HG03095 (cell line): ENCODE data around the gene PGPEP1.

Experiments used
- ATAC-seq: cut with Tn5 transposase; IDR thresholded peaks from one replicate; pipeline ENCODE4 v1.9.1; 2021; ENCODE audit warnings: moderate library complexity; ENCODE audit not compliant: unreplicated experiment

Gene PGPEP1, protein sequence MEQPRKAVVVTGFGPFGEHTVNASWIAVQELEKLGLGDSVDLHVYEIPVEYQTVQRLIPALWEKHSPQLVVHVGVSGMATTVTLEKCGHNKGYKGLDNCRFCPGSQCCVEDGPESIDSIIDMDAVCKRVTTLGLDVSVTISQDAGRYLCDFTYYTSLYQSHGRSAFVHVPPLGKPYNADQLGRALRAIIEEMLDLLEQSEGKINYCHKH

GRCh38 chr19:18340190-18340989 lies at the start of gene PGPEP1:
PGPEP1 (plus strand) TSS chr19:18340598; CDS start chr19:18340682, 84 bp downstream.
- no peak for ATAC-seq

GRCh38 chr19:18291019-18291524 lies 49.3 kb upstream of the PGPEP1 start:
- no peak for ATAC-seq

GRCh38 chr19:18291590-18292461 lies 48.6 kb upstream of the PGPEP1 start:
- ATAC-seq, result peak; percentile 37

- no peak for ATAC-seq
Measured at GRCh38 chr19:18292462-18292809, 48.0 kb upstream of the PGPEP1 start.

DNA sequence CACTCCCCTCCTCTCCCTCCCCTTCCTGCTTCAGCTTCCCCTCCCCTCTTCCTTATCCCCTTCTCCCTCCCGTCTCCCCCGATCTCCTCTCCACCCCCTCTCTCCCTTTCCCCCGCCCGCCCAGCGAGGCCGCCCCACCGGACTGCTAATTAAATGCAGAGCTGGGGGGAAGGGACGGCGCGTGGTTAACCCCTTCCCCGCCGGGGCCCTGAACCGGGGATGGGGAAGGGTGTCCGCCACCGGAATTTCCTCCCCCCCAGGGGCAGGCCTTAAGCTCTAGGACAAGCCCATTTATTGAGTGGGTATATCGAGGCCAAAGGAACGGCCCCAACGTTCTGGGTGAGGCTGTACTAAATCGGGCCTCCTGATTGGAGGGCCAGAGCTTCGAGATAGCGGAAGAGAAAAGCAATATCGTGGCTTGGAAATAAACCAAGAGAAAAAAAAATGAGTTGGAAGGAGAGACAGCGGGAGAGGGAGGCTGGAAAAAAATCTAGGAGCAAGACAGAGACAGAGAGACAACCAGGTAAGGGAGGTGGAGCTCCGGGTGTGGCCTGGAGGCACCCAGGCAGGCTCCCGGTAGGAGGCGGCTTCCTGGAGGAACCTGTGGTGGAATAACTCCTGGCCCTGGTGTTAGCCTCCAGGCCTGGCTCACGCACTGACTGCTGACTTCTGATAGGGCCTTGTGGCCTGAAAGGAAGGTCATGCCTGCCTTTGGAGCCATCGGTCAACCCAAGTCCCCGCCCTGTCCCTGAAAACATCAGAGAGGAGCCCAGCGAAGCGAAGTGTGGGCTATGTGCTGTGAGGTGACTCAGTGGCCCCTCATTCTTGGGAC lies 47.4 kb upstream of the PGPEP1 start:
- ATAC-seq, result no peak

- no peak for ATAC-seq
Measured at GRCh38 chr19:18293642-18294466, 46.5 kb upstream of the PGPEP1 start.

DNA sequence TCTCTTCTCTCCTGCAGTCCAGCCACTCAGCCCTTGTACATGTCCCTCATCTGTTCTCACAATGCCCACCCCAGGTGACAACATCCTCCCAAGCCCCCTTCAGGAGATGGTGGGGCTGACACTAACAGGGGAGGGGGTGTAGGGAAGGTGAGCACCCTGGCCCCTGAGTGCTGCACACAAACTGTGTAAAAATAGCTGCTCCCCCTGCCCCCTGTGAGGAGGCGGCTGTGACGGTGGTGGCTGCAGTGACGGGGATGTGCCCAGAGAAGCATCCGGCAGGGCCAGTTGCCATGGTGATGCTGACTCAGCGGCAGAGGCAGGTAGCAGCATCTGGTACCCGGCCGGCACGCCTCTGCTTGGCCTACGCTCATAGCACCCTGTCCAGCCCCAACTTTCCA lies 45.9 kb upstream of the PGPEP1 start:
- no peak for ATAC-seq

DNA sequence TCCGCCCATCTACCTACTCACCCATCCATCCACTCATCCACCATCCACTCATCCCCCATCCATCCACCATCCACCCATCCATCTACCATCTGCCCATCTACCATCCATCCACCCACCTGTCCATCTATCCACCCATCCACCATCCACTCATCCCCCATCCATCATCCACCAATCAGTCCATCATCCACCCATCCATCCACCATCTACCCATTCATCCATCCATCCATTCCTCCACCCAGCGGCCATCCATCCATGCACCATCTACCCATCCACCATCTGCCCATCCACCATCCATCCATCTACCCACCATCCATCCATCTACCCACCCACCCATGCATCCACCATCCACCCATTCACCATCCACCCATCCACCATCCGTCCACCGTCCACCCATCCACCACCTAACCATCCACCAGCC lies 45.4 kb upstream of the PGPEP1 start:
- no peak for ATAC-seq

DNA sequence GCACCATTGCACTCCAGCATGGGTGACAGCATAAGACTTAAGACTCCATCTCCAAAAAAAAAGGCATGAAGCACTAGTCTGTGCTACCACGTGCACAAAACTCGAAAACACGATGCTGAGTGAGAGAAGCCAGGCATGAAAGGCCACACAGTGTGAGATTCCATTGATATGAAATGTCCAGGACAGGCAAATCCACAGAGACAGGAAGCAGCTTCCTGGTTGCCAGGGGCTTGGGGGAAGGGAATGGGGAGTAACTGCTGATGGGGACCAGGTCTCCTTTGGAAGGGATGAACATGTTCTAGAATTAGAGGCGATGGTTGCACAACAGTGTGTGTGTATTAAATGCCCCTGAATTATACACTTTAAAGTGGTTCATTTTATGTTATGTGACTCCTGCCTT lies 43.1 kb upstream of the PGPEP1 start:
- no peak for ATAC-seq

GRCh38 chr19:18298601-18299000 lies 41.8 kb upstream of the PGPEP1 start:
- no peak for ATAC-seq

GRCh38 chr19:18299654-18300053 lies 40.7 kb upstream of the PGPEP1 start:
- no peak for ATAC-seq

DNA sequence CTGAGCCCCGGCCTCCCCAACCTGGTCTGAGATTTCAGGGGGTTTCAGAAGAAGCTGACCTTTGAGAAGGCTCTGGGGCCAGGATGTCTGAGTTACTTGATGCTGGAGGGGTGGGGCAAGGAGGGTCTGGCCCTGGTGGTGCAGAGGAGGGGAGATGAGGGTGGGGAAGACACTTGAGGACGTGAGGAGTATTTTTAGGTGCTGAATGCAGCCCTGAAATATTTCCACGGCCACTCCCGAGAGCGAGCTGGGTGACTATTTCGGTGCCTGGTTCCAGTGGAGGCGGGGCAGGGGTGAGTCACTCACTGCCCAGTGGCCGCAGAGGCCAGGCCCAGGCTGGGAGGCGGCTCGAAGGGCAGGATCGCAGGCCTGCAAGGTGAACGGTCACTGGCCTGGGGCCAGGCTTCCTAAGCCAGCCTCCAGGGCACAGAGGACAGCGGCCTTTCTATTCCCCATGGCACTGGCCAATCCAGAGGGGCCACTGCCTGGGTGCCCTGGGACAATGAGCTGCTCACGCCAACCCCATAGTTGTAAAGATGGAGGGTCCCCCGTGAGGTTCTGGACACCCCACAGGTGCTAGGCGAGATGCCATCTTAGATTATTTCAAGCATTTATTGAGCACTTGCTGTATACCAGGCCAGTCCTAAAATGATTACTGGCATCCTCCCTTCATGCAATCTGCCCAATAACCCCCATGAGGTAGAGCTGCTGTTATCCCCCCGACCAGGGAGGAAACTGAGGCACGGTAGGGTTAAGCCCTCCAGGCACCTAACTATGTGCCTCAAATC lies 39.3 kb upstream of the PGPEP1 start:
- ATAC-seq, result no peak

- ATAC-seq, result no peak
Measured at GRCh38 chr19:18301718-18302111, 38.7 kb upstream of the PGPEP1 start.

DNA sequence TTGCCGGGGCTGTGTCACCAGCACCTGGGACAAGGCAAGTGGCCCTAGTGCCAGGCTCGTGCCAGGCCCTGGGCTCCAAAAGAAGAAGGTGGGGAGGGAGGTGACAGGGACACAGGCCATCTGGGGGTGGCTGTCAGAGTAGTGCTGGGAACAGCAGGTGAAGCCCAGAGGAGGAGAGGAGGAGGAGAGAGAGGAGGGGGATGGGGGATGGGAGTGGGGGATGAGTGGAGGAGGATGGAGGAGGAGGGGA lies 36.3 kb upstream of the PGPEP1 start:
- ATAC-seq, result no peak

GRCh38 chr19:18304458-18305310 lies 35.7 kb upstream of the PGPEP1 start:
- ATAC-seq, result no peak

DNA sequence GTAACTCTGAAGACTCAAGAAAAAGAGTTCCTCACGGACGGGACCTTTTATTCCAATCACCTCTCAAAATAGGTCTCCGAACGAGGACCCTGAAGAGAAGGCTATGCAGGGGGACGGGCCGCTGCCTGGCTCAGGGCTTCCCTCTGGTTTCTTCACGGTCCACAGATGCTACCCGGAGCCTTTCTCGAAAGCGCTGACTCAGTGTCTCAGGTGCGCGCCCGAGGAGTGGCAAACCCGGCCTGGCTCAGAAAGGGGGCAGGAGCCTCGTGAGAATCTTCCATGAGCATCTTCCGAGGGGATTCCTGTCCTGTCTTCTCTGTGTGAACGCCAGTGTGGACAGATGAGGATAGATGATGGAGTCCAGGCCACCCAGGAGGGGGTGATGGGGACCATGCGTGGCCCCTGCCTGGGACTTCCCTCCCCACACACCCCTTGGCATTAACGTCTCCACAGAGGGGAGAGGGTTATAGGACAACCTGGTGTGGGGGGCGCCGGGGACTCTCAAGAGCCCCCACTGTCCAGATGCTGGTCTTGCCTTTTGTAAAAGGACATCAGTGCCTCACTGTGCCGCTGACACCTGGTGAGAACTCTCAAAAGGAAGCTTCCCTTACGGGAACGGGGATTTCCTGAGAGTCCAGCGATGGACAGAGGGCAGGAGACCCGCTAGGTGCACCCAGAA lies 34.0 kb upstream of the PGPEP1 start:
- ATAC-seq, result no peak

GRCh38 chr19:18306888-18307260 lies 33.5 kb upstream of the PGPEP1 start:
- no peak for ATAC-seq

GRCh38 chr19:18307271-18307681 lies 33.1 kb upstream of the PGPEP1 start:
- ATAC-seq, result no peak
